Neural crest cell (in vitro differentiated cells): ENCODE data around the gene RAB11FIP5. TPM values are rescaled to one million over a fixed set of nuclear protein-coding genes. Genes with fewer than 3 reads are reported as not detected.
"Not testable (repeated sequence)": the region's sequence is repeated elsewhere in the genome, so short reads cannot be mapped to it uniquely, and the experiment has no call there.

ENCODE experiments used
- DNase-seq: peaks from one replicate; pipeline ENCODE4 v3.0.0; 2021; ENCODE audit warnings: low read depth, mixed read lengths, low spot score
- H3K27ac Mint-ChIP-seq: one replicate; pipeline ENCODE4 v1.8.0; 2021; ENCODE audit warnings: mild to moderate bottlenecking, mixed read lengths; ENCODE audit not compliant: unreplicated experiment
- H3K27me3 Mint-ChIP-seq: 2 replicates; pipeline ENCODE4 v1.8.0; 2021; ENCODE audit warnings: low read depth, mild to moderate bottlenecking, mixed read lengths
- H3K36me3 Mint-ChIP-seq: 2 replicates; pipeline ENCODE4 v1.8.0; 2021; ENCODE audit warnings: low read depth, mild to moderate bottlenecking, mixed read lengths
- H3K4me1 Mint-ChIP-seq: 2 replicates; pipeline ENCODE4 v1.8.0; 2021; ENCODE audit warnings: mixed read lengths
- H3K4me3 Mint-ChIP-seq: one replicate; pipeline ENCODE4 v1.8.0; 2021; ENCODE audit warnings: mild to moderate bottlenecking, mixed read lengths
- H3K9me3 Mint-ChIP-seq: 2 replicates; pipeline ENCODE4 v1.8.0; 2021; ENCODE audit warnings: mixed read lengths
- total RNA-seq: library from RNA; stranded (reverse); gene quantifications from 2 replicates; pipeline ENCODE4 v1.2.1, GENCODE V29; 2021
- TF ChIP-seq, protein P1 (sequence below): fragments of 200-600 bp; sonication (generic); conservative IDR thresholded peaks from 2 replicates; pipeline ENCODE4 v1.5.0; 2021; ENCODE audit warnings: antibody characterized with exemption, mild to moderate bottlenecking

RAB11FIP5 gene
- total RNA-seq, 1 donor from 2014 or later, result 6.7 TPM

DNA sequence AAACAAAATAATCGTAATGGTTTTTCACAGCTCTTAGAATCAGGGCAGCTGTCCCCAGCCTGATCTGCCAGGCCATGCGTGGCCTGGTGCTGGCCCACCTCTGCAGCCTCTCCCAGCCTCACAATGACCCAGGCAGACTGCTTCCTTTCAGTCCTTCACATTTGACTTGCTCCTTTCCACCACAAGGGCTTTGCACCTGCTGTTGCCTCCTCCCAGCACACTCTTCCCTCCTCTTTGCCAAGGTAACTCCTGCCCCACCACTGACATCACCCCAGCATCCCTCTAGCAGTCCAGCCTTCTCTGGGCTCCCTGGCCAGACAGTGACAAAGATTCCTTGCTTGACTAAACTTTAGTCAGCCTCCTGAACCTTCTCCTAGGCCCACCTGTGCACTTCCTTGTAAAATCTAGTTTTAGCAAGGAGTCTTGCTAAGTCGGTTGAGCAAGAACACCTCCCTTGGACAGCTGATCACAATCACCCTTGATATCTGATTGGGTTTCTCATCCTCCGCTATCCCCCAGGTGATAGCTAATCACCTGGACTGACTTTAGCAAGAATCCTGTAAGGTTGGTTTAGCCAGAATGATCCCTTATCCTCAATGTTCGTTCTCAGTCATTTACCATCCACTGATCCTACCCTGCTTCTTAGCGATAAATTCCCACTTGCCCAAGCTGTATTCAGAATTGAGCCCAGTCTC, 16.2 kb upstream of the RAB11FIP5 start:
- DNase-seq, result no peak
- Mint-ChIP-seq H3K4me1 (no peaks in the 10 kb centered on the region), H3K27ac (no peak overlapping the region), H3K9me3 (peaks cover 10% of the 10 kb centered on the region), H3K36me3 (no peaks in the 10 kb centered on the region), H3K27me3 (peaks cover 23% of the 10 kb centered on the region), H3K4me3 (no peak overlapping the region)
- TF ChIP-seq, protein P1, sequence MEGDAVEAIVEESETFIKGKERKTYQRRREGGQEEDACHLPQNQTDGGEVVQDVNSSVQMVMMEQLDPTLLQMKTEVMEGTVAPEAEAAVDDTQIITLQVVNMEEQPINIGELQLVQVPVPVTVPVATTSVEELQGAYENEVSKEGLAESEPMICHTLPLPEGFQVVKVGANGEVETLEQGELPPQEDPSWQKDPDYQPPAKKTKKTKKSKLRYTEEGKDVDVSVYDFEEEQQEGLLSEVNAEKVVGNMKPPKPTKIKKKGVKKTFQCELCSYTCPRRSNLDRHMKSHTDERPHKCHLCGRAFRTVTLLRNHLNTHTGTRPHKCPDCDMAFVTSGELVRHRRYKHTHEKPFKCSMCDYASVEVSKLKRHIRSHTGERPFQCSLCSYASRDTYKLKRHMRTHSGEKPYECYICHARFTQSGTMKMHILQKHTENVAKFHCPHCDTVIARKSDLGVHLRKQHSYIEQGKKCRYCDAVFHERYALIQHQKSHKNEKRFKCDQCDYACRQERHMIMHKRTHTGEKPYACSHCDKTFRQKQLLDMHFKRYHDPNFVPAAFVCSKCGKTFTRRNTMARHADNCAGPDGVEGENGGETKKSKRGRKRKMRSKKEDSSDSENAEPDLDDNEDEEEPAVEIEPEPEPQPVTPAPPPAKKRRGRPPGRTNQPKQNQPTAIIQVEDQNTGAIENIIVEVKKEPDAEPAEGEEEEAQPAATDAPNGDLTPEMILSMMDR, result no peak

DNA sequence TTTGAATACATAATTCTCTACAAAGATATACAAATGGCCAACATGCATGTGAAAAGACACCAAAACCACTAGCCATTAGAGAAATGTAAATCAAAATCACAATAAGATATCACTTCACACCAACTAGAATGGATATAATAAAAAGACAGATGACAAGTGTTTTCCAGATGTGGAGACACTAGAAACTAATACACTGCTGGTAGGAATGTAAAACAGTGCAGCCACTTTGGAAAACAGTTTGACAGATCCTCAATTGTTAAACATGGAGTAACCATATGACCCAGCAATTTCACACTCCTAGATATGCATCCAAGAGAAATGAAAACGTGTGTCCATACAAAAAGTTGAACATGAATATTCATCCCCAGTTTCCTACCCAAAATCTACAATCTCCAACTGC, 9.8 kb upstream of the RAB11FIP5 start:
- TF ChIP-seq, protein P1, result no peak
- Mint-ChIP-seq H3K4me3 (no peak overlapping the region), H3K4me1 (no peaks in the 10 kb centered on the region), H3K36me3 (no peaks in the 10 kb centered on the region), H3K27me3 (peaks cover 24% of the 10 kb centered on the region), H3K9me3 (peaks cover 7% of the 10 kb centered on the region), H3K27ac (no peak overlapping the region)
- no peak for DNase-seq

DNA sequence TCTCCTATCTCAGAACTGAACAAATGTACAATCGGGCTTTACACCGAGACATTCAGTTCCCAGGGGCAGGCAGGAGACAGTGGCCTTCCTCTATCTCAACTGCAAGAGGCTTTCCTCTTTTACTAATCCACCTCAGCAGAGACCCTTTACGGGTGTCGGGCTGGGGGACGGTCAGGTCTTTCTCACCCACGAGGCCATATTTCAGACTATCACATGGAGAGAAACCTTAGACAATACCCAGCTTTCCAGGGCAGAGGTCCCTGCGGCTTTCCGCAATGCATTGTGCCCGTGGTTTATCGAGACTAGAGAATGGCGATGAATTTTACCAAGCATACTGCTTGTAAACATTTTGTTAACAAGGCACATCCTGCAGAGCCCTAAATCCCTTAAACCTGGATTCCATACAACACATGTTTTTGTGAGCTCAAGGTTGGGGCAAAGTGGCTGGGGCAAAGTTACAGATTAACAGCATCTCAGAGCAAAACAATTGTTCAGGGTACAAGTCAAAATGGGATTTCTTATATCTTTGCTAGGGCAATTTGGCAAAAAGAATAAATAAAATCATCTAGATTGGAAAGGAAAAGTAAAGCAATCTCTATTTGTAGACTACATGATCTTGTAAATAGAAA, 7.0 kb upstream of the RAB11FIP5 start:
- H3K4me3 Mint-ChIP-seq, H3K9me3 Mint-ChIP-seq, H3K36me3 Mint-ChIP-seq, H3K27ac Mint-ChIP-seq, DNase-seq, H3K4me1 Mint-ChIP-seq: not testable (repeated sequence)
- H3K27me3 Mint-ChIP-seq, result peaks cover 27% of the 10 kb centered on the region

GRCh38 chr2:73117441-73117840, 4.7 kb upstream of the RAB11FIP5 start:
- H3K27me3 Mint-ChIP-seq, result peaks cover 27% of the 10 kb centered on the region
- no peak overlapping the region for H3K4me3 Mint-ChIP-seq
- no peak for DNase-seq
- no peaks in the 10 kb centered on the region for H3K36me3 Mint-ChIP-seq
- no peak overlapping the region for H3K27ac Mint-ChIP-seq
- H3K9me3 Mint-ChIP-seq, result no peaks in the 10 kb centered on the region
- no peaks in the 10 kb centered on the region for H3K4me1 Mint-ChIP-seq
- TF ChIP-seq, protein P1, result no peak

- no peak overlapping the region for H3K4me3 Mint-ChIP-seq
- H3K4me1 Mint-ChIP-seq, result peaks cover 6% of the 10 kb centered on the region
- DNase-seq, result no peak
- H3K27me3 Mint-ChIP-seq, result peaks cover 36% of the 10 kb centered on the region
- H3K27ac Mint-ChIP-seq, result no peak overlapping the region
- H3K9me3 Mint-ChIP-seq, result no peaks in the 10 kb centered on the region
- H3K36me3 Mint-ChIP-seq, result no peaks in the 10 kb centered on the region
- TF ChIP-seq, protein P1, result no peak
Observed at GRCh38 chr2:73116182-73116960, 3.6 kb upstream of the RAB11FIP5 start.
